Kidney capillary endothelial cell (primary cell): ENCODE measurements around the gene DAP.
"Not testable (repeated sequence)": the region's sequence is repeated elsewhere in the genome, so short reads cannot be mapped to it uniquely, and the experiment has no call there.

Source experiments
- DNase-seq: peaks from one replicate; pipeline ENCODE4 v3.0.0-alpha.2; 2018; ENCODE audit warnings: low spot score

DAP gene

DNA sequence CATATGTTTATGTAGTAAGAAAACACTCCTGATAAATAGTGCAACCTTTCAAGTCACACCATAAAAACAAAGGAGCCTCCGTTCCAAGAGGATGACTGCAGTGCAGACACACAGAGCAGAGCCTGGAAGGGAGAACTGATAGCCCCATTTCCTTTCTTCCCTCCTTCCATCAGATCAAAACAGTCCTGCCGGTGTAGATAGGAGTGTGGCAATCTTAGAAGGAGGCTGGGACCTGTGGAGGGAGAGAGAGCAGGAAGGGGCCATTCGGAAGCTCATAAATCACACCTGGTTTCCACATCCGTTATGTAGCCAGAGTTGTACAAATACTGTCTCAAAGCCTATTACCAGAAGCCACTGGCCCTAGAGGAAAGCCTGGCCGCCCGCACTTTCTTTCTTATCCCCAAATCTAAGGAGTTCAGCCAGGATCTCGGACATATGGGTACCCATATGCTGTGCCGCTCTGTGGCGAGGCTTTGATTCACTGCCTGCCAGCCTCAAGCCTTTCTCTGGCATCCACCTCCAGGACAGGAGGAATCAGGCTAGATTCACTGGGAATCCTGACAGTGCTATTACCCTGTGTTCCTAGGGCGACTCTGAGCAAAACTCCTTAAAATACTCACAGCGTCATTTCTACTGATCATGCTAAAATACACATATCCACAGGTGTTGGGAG lies 26.9 kb downstream of the DAP start:
- no peak for DNase-seq

DNA sequence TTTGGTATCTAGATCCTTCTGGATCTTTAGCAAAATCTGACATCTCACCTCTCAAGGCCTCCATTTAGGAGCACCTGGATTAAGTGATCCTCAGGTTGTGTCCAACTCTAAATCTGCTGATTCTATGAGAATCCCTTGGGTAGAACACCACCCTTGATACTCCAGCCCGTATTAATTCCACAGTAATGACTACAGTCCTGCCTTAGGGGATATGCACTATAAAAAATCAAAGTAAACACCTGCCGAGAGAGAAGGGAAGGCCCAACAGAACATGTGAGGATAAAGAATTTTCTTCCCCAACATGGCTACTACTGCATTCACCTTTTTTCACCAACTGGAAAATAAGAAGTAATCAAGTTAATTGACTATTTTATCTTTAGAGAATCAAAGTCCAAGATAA lies 27.6 kb downstream of the DAP start:
- DNase-seq, result no peak

DNA sequence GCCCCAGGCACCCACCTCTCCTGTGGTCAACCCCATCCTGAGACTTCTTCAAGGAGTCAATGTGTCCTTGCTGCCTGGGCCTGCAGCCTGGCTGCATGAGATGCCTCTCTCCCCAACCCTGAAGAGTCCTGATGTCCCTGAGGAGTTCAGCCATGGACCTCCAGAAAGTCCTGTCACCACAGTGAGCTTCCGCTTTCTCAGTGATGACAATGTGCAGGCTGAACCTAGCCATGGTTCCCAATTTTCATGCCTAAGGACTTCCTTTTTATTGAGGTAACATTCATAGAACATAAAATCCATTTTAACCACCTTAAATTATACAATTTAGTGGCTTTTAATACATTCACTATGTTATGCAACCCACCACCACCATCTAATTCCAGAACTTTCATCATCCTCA lies 29.1 kb downstream of the DAP start:
- no peak for DNase-seq

DNA sequence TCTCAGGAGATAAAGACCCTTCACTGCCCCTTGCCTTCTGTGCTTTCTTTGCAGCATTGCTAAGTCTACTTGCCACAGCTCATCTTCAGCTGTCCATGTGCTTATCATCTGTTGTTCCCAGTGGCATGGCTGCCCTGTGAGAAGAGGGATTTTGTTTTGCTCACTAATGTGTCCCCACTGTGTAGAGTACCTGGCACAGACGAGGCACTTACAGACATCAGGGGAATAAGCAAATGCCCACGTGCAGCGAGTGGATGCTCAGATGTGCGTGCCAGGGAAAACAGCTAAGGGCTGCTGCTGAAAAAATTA lies 31.0 kb downstream of the DAP start:
- DNase-seq, result no peak

DNA sequence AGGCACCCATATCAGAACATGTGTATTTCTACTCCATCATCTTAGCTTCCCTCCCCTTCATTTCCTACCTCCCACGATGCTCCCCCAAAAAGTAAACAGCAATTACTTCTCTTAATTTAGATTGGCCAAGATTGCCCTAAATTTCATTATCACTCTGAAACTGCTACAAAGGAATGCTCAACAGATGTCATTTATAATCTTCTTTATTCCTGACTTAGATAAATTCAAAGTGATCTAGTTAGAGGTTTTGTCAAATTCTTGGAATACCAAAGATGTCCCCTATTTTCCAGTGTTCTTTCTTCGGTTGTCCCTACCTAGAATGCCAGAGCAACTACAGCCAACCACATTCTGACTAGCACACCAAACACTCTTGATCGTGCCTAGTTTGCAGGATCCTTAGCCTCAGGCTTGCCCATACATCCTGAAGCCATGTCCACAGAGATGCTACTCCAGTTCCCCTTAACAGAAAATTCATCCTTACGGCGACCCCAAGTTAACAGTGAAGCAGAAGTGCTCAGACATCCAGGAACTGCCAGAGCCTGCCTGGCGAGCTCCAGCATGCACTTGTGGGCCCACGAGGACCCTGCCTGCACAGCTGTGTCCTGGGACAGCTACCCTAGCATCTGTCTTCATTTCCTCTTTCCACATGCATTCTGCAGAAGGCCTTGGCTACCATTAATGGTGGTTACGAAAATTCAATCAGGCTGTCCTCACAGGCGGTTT lies 31.6 kb downstream of the DAP start:
- no peak for DNase-seq

DNA sequence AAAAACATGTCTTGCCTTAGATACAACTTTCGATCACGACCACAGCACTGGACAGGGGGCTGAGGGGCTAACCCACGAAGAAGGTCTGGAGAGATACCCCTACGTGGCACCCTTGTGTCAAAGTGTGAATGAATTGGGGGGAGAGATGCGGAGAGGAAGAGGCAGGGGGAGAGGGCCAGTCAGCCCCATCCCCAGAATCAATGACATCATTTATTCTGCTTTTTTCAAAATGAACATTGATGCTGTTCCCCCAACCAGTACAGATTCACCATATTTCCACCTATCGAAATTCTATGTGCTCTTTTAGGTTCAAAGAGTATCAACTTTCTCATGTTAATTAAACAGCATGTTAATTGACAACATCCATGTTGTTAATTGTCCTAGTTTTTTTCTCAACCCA lies 32.4 kb downstream of the DAP start:
- DNase-seq, result no peak

DNA sequence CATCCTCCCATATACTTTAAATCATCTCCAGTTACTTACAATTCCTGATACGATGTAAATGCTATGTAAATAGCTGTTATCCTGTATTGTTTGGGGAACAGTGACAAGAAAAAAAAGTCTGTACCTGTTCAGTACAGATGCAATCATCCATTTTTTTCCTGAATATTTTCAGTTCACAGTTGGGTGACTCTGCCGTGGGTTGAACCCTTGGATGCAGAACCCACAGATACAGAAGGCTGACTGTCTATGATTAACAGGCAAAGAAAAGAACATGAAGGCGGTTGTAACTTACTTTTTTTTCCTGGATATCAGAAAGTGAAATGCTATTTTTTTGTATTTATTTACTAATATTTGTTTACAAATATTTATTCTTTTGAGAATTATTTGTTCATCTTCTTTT lies 33.2 kb downstream of the DAP start:
- DNase-seq, result no peak

DNA sequence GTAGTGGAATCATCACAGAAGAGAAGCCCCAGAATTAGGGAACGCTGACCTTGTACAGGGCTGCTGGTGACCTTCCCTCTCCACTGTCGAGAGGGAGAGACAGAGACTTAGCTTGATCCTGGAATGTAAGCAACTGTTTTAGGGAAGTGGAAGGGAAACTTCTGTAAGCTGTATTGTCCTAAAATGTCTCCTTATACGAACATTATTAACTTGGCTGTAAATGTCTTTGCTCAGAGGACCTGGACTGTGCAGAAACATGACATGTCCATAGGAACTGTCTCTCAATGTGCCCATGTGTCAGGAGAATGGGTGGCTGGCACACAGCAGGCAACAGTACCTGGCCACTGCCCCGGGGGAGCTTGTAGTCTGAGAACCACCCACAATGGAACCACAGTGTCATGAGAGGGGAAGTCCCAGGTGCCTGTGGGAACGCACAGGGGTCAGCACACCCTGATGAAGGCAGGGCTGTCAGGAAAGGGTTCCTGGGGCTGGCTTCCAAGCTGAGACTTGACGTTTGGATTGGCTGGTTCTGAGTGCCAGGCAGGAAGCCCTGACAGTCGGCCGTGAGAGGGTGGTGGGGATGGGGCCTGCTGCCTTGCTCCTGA lies 34.0 kb downstream of the DAP start:
- DNase-seq, result no peak

DNA sequence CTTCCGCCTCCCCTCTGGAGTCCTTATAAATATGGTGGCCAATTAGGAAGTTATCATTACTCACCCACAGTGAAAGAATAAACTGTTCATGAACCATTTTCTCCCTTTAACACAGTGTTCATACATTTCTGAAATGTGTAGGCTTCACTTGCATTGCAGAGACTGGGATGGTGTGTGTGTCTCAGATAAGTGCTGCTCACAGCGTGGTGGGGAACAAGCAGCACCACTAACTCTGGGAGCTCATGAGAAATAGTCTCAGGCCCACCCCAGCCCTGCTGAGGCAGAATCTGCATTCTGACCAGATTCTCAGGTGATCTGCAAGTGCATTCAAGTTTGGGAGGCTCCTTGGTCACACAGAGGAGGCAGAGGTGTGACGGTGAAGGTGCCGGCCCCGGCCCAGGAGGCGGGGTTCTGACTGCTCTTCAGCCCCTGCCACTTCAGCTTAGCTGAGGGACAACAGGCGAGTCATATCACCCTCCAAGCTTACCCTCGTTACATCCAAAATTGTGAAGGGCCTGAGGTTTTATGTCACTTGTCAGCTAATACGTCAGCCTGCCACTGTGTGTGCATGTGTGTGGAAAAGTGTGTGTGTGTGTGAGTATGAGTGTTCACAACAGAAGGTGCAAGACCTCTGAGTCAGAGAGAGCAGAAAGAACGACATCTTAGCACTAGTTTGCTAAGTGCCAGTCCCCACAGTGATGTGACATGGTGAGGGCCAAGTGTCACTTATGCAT lies 34.7 kb downstream of the DAP start:
- DNase-seq, result no peak

DNA sequence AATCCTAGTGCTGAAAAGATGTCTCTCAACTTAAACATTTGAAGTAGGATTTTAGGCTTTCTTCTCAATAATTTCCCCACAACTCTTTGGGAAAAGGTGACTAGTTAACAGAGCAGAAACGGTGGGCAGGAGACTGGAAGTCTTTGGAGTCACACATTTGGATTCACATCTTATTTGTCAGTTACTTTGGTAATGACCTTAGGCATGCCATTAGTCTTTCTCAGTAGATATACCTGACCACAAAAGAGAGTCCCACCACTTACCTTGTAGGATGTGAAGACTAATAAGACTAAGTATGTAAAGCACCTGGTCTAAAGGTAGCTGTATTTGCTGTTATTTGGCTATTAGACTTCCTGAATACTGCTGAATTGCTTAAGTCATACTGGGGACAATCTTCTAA lies 35.4 kb downstream of the DAP start:
- DNase-seq, result no peak

DNA sequence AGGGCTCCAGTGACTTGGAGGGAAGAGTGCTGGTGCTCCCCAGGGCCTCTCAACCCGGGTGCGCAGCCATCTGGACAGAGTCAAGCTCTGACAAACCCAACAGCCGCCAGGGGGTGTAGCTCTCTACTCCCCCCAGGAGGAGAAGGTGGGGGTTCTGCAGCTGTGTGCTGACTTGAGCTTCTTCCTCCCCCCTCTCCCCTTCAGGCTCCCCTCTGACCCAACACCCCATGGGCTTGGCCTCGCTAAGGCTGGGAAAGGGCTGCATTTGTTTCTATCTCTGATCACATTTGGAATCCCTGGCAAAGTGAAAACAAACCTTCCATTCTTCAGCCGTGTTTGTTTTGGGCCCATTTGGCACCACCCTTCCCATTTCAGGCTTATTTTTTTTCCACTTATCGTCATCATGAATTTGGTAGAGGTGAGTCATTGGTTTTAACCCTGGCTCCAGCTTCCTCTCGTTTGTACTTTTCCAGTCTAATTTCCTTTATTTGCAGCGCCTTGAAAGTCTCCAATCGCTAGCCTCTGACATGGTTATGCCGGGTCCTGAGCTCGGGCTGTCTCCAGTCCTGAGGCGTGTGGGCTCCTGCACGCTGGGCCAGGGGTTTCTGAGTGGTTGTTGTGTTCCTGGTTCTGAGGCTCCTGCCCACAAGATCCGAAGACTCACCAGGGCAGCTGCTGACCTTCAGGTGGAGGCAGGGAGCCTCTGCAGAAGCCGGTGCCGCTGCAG lies 36.1 kb downstream of the DAP start:
- peak; percentile 66 for DNase-seq

DNA sequence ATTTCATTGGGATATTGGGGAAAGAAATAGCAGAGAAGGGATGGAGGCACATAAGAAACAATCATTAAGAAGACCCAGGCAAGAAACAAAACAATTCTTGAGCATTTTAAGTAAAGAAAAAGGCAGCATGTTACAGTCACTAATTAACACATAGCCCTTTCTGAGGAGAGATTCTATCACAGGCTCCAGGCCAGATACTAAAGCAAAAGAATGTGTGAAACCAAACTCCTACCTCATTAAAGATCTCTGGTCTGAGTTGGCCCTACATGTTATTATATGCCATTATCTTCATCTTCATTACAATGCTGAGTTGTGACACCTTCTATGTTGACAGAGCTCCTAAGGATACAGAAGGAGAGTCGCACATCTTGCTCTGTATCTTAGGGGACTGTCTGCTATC lies 37.5 kb downstream of the DAP start:
- DNase-seq, result no peak

DNA sequence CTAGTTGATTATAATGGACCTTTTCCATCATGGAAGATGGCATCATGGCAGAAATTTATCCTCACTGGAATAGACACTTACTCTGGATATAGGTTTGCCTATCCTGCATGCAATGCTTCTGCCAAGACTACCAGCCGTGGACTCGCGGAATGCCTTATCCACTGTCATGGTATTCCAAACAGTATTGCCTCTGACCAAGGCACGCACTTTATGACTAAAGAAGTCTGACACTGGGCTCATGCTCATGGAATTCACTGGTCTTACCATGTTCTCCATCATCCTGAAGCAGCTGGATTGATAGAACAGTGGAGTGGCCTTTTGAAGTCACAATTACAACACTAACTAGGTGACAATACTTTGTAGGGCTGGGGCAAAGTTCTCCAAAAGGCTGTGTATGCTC lies 40.3 kb downstream of the DAP start:
- DNase-seq, result not testable (repeated sequence)

DNA sequence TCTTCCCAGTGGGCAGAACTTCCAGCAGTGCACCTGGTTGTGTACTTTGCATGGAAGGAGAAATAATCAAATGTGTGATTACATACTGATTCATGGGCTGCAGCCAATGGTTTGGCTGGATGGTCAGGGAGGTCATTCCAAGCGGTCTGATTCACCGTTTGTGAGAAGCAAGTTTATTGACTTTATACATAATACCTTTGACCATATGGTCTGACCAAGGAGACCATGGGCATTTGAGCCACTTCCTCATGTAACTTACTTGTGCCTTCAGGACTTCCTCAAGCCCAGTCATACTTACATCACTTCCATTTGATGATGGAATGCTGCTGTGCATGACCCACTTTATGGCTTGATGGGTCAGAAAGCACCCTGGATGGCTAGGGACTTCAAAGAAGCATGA lies 41.1 kb downstream of the DAP start:
- peak; percentile 95 for DNase-seq

DNA sequence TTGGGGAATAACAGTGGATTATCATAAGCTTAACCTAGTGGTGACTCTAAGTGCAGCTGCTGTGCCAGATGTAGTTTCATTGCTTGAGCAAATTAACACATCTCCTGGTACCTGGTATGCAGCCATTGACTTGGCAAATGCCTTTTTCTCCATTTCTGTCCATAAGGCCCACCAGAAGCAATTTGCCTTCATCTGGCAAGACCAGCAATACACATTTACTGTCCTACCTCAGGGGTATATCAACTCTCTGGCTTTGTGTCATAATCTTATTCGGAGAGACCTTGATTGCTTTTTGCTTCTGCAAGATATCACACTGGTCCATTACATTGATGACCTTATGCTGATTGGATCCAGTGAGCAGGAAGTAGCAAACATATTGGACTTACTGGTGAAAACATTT lies 42.4 kb downstream of the DAP start:
- DNase-seq, result not testable (repeated sequence)

DNA sequence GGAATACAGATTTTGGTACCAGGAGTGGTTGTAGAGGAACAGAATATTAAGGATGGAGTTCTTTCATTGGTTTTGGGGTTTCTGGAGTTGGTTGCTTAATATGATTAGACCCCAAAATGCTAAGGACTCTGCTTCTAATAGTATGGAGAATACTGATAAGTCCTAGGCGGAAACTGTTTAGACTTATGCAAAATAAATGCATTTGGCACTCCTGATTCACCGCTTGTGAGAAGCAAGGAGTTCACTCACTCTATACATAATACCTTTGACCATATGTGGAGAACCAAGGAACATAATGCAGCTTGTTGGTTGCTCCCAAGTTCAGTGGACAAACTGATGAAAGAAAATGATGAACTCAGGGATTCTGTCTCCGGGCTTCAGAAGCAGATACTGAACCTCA lies 44.2 kb downstream of the DAP start:
- DNase-seq, result not testable (repeated sequence)

DNA sequence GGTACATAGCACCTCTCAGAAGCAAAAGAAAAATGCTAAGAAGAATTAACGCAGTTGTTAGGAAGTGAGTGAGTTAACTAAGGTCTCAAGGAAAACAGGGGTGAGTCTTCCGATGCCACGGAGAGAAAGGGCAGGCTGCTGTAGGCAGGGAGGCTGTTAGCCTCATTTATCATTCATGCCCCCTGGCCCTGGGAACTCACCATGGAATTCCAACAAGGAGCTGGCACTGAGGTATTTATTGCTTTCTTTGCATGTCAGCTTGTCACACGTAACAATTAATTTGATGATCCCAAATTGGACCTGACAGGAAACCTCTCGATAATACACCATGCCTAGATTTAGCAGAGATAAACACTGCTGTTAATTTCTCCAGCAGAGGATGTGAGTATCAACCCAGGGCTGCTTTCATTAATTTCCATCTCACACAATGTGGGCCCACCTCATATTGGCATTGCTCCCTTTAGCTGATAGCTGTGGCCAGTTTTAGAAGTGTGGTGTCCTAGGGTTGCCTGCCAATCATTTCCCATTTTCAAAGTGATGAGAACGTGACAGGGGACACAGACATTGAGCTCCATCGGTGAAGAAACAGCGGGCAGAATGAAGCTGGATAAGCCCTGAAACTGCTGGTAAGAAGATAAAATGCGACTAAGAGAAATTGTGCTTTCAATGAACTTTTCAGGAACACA lies 45.3 kb downstream of the DAP start:
- no peak for DNase-seq

DNA sequence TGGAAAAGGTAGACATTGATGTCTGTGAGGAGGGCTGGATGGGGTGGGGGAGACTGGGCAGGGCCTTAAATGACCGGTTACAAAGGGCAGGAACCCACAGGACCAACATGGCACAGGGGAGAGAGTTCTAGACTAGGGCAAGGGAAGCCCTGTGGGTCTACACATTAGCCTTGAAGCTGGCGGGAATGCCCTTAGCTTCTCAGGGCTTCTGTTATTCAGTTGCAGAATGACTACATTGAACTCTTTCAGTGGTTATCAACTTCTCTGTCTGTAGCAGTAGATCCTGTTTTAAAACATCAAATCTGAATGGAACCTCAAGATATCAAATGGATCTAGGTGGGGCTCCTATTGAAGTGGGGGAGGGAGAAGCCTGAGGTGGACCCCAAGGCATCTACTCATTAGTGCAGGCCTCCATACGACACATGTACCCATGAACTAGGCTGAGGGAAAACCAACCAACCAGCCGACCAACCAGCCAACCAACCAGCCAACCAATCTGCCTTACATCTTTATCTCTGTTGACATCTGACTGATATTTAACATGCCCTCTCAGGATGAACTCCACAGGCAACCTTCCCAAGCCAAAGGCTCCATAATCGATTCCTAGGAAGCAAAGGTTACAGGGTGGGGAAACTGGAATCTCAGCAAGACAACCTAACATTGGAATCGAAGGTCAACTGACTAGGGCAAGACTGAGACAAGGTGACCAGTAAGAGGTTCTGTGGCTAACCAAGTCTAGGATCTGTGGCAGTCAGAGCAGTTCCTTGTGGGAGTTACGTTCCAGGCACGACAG lies 48.3 kb downstream of the DAP start:
- no peak for DNase-seq

DNA sequence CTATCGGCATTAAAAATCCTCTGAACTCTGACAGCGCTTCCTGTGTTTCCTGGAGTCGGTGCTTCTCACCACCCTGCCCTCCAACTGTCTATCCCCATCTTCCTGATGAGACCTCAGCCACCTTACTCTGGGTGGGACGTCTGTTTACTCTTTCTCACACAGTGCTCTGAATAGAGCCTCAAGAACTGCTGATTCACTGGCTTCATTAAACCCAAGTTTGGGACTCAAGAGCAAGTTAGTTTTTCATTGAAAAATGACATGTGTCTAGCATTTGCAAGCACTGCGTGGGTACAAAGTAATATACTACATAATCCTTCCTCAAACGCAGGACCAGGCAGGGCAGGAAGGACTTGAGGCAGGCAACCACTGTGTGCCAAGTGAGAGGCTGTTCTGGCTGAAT lies 49.5 kb downstream of the DAP start:
- DNase-seq, result no peak

DNA sequence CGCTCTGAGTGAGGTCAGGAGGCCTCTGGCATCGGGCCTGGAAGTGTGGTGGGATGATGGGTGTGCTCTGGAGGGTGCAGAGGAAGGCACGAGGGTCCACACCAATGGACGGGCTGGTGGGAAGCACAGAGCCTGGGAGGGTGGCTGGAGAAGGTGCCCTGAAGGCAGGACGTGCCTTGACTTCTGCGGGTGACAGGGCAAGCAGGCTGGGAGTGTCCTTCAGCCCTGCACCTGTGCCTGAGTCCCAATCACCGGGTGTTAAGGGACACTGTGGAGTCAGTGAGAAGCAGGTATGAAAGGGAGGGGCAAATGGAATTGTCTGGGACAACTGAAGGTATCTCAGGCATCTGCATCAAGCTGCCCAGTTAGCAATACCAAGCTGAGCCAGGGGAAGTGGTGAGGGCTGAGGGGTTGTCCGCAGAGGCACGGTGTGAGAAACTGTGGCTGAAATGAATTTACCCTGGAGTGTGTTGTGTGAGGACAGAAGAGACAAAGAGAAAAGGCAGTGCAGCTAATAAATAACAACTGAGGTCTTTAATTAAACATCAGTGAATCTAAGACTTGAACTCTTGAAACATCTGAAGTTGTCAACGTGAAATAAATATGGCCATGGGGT lies 50.4 kb downstream of the DAP start:
- DNase-seq, result no peak

DNA sequence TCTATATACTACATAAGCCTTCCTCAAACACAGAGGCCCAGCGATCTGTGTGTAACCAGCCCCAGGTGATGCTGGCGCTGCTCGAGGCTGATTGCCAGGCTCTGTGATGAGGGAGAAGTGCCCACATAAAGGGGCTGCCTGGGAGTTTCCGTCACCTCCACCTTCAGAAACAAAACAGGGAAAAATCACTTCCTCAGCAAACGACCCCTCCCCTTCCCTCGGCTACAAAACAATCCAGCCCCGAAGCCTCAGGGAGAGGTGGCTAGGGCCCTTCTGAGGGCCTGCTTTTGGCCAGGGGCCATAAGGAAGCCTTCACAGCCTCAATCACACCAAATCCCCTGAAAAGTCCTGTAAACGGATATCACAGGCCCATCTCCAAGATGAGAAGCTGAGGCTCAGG lies 51.1 kb downstream of the DAP start:
- DNase-seq, result no peak
